SK-N-MC (cell line): Measurements from ENCODE around the gene VWA5A.

Experiments used
- EZH2 ChIP-seq: fragments of 200-600 bp; sonication (generic); IDR thresholded peaks from one replicate; pipeline ENCODE4 v1.6.1; 2017; ENCODE audit warnings: antibody characterized with exemption
- POLR2AphosphoS5 ChIP-seq: IDR thresholded peaks from 2 replicates; pipeline ENCODE4 v1.6.1; 2012; ENCODE audit warnings: mild to moderate bottlenecking, low read depth, low read length, borderline replicate concordance

- TF ChIP-seq POLR2AphosphoS5 (no peak), EZH2 (no peak)
These were observed 45.5 kb upstream of the VWA5A start for GRCh38 chr11:124069429-124070401.
